SK-N-MC (cell line): ENCODE results near the gene ABCD2.

Experiments used
- EZH2 ChIP-seq: fragments of 200-600 bp; sonication (generic); IDR thresholded peaks from one replicate; pipeline ENCODE4 v1.6.1; 2017; ENCODE audit warnings: antibody characterized with exemption
- FOXP2 ChIP-seq: optimal IDR thresholded peaks from 2 replicates; pipeline ENCODE3; 2011; ENCODE audit warnings: mild to moderate bottlenecking, moderate library complexity; ENCODE audit not compliant: insufficient read depth; ENCODE audit errors: extremely low read length, control extremely low read depth
- POLR2AphosphoS5 ChIP-seq: IDR thresholded peaks from 2 replicates; pipeline ENCODE4 v1.6.1; 2012; ENCODE audit warnings: mild to moderate bottlenecking, low read depth, low read length, borderline replicate concordance

DNA sequence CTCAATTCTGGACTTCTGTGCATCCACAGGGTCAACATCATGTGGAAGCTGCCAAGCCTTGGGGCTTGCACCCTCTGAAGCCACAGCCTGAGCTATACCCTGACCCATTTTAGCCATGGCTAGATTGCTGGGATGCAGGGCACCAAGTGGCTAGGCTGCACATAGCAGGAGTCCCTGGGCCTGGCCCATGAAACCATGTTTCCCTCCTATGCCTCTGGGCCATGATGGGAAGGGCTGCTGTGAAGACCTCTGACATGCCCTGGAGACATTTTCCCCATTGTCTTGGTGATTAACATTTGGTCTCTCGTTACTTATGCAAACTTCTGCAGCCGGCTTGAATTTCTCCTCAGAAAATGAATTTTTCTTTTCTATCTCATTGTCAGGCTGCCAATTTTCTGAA lies 92.6 kb downstream of the ABCD2 start:
- TF ChIP-seq EZH2, result no peak
- no peak for TF ChIP-seq POLR2AphosphoS5
- no peak for TF ChIP-seq FOXP2
